Hematopoietic multipotent progenitor cell treated with erythropoietin and hydrocortisone succinate and interleukin-3 and kit ligand, for 6 days (in vitro differentiated cells): ENCODE data around the gene DMWD.

Experiments used
- DNase-seq: peaks from one replicate; pipeline ENCODE4 v3.0.0-alpha.2; 2015

Gene DMWD, protein sequence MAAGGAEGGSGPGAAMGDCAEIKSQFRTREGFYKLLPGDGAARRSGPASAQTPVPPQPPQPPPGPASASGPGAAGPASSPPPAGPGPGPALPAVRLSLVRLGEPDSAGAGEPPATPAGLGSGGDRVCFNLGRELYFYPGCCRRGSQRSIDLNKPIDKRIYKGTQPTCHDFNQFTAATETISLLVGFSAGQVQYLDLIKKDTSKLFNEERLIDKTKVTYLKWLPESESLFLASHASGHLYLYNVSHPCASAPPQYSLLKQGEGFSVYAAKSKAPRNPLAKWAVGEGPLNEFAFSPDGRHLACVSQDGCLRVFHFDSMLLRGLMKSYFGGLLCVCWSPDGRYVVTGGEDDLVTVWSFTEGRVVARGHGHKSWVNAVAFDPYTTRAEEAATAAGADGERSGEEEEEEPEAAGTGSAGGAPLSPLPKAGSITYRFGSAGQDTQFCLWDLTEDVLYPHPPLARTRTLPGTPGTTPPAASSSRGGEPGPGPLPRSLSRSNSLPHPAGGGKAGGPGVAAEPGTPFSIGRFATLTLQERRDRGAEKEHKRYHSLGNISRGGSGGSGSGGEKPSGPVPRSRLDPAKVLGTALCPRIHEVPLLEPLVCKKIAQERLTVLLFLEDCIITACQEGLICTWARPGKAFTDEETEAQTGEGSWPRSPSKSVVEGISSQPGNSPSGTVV

DNA sequence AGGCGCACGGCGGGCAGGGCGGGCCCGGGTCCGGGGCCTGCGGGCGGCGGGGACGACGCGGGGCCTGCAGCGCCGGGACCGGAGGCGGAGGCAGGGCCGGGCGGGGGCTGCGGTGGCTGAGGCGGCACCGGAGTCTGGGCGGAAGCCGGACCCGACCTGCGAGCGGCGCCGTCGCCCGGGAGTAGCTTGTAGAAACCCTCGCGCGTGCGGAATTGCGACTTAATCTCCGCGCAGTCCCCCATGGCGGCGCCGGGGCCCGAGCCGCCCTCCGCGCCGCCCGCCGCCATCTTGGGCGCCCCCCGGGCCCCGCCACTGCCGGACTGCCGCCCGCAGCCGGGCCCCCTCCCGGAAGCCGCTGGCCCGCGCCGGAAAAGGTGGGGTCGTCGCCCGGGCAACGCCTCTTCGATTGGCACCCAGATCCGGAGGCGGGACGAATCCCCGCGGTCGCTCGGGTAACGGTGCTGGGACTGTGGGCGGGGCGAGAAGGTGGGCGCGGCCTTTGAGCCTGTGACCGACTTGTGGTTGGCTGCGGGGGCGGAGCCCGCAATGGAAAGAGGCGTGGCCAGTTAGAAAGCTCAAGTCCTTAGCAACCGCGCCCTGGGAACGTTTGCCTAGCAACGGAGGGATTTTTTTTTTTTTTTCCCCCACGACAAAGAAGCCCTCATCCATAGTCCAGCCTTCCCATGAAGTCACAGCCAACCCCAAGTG, at the start of gene DMWD:
TSS of gene DMWD (minus strand) at position 376 of the 708 bp plus-strand sequence. CDS start at position 287, 89 bp downstream.
- peak; percentile 100 for DNase-seq

DNA sequence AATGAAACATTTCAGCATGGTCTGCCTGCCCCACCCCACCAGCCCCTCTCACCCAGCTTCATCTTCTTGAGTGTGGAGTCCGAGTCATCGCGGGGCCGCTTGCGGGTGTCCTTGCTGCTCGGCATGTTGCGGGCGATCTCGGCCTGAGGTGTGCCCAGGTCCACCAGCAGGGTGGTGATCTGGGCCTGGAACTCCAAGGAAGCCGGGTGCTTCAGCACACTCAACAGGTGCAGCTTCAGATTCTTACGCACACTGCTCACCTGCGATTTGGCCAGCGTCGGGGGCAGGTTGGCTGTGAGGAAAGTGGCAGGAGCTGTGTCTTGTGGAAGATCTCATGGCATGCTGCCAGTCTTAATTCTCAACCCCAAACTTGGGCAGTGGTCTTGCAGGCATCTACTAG, 49.6 kb upstream of the DMWD start:
- no peak for DNase-seq

DNA sequence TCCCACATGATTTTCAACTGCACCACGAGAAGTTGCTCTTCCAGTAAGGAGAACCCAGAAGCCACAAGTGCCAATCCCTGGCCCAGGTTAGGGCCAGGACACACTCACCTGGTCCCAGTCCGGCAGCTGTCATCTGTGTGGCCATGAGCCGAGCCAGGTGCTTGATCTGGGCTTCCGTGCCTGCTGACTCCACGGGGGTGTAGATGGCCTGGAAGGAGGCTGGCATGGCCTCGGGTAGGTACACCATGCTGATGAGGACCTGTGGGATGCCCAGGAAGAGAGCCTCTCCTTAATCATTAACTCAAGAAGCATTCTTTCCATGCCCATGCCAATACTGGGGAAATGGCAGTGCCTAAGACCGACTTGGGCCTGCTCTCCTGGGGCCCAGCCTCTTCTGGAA, 42.3 kb upstream of the DMWD start:
- no peak for DNase-seq

DNA sequence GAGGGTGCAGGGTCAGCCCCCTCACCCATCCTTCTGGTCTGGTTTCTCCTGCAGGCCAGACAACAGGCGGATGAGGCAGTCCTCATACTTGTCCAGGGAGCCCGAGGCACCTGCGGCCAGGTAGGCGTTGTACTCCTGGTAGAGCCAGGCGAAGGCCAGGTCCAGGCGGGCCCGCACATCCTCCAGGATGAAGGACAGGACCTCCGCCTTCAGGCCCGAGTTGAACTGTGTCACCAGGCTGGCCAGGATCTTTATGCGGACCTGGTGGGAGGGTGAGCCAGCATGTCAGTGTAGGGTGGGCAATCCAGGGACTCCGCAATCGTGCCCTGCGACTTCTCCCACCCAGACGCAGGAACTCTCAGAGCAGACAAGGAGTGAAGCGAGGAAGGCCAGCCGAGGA, 36.3 kb upstream of the DMWD start:
- no peak for DNase-seq

DNA sequence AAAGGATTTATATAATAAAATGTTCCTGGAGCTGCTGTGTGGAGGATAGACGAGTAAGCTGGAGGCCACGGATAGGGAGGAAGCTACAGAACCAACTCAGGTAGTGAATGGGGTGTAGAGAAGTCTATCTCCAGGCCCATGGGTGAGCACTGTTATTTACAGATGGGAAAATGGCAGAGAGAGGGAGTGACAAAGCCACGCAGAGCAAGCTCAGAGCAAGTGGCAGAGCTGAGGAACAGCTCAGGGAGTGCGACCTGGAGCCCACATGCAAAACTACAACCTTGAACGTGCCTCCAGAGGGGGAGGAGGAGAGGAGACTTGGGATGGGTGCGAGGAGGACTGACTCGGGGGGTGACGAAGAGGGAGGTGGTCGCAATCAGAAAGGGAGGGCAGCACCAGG, 35.9 kb upstream of the DMWD start:
- DNase-seq = no peak

DNA sequence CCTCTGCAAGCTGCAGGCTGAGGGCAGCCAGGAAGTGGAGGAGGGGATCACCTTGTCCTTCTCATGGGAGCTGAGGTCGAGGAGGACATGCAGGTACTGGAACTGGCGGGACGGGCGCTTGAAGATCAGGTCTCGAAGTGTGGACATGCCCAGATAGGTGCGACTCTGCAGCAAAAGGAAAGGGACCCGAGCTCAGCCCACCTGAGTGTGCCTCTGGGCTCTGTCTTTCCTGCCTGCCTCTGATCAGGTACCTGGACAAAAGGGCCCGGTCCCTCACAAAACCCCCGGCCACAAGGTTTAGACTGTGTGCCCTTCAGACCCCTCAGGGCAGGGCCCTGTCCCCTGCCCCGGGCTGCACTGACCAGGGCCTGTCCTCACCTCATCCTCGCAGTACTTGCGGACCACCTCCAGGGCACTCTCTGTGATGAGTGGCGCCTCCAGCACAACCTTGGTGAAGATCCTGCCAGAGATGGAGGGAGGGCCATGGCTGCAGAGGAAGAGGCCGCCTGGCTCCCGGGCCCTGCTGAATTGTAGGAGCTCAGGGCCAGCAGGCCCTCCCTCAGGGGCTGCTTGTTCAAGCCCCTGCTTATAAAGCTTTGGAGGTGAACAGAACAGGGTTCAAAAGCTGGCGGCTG, 34.9 kb upstream of the DMWD start:
- no peak for DNase-seq

DNA sequence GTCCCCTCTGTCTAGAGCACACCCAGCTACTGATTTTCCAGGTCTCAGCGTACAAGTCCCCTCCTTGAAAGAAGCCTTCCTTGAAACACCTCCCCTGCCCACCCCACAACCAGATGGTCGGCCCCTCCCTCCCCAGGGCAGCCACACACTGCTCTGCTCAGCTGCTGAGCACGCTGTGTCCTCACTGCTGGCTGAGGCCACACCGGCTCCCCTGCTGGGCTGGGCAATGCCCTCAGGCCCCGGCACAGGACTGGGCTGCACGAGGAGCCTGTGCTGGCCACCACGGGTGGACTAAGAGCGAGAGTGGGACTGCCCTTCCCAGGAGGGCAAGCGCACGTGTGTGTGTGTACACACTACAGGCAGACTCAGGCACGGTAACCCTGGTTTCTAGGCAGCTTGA, 34.3 kb upstream of the DMWD start:
- DNase-seq = no peak

DNA sequence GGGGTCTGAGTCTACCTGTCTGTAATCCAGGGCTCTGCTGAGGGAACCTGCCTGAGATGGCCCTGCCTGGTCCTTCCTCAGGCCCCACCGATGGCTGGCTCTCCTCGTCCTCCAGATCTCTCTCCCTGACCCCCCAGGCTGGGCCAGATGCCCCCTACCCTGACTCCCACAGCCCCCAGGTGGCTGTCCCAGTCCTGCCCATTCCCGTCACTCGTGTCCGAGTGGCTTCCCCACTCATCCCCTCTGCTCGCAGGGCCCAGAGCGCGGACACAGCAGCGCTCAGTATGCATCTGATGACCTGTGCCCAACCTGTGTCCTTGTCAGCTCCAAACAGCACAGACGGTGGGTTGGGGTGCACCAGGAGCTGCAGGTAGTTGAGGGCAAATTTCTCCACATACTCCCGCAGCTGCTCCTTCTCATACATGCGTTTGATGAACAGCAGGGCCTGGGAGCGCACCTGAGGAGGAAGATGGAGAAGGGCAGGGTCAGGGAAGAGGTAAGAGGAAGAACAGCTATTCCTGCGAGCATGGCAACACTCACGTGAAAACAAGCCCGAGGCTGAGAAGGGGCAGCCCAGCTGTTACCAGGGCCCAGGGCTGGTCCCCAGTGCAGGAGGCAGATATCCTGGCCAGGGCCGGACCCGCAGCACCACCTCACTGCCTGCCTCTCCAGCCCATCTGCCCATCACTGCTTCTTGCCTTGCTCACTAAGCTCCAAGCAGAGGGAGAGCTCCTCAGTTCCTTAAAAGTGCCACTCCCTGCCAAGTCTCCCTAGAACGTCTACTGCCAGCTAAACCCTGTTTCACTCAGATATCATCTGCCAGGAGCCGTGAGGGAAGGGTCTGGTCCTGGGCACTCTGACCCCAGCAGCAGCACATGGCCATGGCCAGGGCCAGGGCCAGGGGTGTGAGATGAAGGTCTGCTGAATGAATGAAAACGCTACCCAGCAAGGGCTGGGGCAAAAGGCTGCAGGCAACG, 33.6 kb upstream of the DMWD start:
- no peak for DNase-seq

DNA sequence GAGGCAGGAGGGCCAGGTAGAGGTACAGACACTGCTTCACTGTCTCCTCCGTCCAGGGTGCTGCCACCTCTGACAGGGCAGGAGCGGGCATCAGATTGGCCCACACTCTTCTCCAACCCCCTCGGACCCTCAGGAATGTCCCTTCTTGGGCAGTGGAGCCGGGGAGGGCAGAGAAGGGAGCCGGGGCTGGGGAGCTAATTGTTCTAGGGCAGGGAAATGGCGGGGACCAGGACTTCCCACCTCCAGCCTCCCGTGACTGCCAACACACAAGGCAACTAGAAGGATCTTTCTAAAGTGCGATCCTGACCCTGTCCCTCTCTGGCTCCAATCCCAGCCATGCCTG, 32.6 kb upstream of the DMWD start:
- DNase-seq = no peak

DNA sequence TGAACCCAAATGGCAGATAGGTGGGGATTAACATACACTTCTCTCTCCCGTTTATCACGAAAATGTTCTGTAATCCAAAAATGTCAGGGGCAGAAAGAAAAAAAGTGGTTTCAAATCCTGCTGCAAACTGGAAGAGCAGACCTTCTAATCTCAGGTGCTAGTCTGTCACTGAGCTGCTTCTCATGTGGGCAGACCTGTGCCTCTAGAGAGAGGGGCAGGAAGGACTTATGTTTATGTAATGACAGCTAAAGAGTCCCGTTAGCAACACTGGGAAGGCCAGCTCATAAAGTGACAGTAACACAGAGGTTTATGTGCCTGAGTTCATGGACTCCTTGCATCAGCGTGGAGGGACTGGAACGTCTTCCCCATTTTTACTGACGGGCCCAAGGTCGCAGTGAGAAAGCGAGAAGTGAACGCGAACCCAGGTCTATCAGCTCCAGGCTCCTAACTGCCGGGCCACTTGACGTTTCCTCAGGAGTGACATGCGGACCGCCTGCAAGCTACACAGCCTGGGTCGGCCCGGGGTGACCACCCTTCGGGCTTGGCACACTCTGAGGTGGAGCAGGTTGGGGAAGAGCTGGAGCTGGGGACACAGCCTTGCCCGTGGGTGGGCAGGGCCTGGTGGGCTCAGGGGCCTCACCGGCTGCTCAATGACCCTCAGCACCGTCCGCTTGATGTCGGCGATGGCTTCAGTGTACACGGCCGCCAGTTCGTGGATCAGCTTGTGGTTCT, 32.1 kb upstream of the DMWD start:
- DNase-seq = no peak

DNA sequence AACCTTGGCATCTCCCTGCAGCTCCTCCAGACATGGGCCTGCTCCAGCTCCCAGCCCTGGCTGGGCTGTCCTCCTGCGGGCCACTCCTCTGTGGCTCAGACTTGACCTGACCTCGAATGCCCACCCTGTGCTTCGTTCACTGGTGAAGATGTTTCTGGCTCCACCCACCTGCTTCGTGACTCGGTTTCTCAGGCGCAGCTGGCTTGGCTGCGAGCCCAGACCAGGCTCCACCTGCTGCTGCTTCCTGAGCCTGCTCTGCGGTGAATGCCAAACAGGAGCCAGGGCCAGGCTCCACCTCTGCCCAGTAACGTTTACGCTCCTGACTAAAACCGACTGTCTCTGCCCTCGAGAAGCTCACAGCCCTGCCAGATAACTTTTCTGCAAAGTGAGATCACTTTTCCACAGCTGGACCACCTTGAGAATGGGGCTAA, 31.4 kb upstream of the DMWD start:
- no peak for DNase-seq

DNA sequence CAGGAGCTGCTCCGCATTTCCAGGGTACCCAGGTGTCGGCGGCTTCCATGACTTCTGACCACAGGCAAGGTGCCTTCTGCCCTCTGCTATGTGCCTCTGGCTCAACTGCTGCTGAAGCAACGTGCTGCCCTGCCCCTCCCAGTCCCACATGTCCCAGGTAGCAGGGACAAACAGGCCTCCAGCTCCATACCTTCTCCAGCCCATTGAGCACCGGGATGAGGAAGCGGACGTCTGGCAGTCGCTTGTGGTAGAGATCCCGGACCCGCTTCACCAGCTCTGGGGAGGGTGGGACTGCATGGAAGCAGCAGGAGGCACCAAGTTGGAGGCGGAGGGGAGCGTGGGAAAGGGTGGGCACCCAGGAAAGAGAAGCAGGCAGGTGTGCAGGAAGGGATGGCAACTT, 30.5 kb upstream of the DMWD start:
- DNase-seq = no peak

DNA sequence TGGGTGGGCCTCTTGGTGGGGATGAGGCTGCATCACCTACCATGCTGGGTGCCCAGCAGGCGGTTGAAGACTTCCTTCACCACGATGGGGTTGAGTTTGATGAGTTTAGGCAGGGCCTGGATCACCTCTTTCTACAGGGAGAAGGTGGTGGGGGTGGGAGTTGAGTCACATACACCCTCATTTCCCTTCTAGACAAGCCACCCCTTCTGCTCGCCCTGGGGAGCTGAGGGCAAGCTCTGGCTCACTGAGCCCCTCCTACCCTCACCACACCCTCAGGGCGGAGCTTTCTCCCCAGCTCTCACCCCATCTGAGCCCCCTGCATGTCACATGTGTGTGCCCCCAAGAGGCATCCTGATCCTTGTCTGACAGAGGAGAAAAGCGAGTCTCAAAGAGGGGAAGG, 30.1 kb upstream of the DMWD start:
- no peak for DNase-seq

DNA sequence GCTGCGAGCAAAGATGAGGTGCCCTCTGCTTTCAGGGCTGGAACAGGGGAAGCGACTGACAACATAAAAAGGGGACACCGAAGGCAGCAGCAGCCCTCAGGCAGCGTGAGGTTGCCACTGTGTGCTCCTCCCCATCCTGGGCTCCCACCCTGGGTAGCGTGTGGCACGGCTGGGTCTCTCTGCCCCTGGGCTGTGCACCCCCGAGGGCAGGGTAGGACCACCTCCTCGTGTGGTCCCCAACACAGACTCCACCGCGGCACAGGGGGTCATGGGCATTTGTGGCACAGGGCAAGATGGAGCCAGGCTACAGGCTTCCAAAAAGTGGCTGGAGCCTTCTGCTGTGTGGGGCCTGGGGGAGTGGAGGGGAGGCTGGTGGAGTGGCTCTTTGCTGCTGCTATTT, 28.9 kb upstream of the DMWD start:
- no peak for DNase-seq

DNA sequence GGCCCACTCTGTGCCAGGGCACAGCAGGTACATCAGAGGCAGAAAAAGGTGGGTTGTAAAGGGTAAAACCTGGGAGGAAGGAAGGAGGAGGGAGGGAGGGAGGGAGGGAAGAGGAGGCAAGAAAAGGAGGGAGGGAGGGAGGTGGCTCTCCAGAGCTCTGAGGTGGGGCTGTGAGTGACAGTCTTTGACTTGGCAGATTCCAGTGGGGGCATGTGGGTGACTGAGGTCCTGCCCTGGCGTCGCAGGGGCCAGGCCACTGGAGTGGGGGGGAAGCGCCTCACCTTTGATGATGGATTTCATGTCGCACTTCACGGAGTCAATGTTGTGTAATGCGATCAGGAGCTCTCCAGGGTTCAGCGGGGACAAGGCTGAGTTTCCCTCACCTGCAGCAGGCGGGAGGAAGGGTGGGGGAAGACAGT, 28.5 kb upstream of the DMWD start:
- DNase-seq = no peak

DNA sequence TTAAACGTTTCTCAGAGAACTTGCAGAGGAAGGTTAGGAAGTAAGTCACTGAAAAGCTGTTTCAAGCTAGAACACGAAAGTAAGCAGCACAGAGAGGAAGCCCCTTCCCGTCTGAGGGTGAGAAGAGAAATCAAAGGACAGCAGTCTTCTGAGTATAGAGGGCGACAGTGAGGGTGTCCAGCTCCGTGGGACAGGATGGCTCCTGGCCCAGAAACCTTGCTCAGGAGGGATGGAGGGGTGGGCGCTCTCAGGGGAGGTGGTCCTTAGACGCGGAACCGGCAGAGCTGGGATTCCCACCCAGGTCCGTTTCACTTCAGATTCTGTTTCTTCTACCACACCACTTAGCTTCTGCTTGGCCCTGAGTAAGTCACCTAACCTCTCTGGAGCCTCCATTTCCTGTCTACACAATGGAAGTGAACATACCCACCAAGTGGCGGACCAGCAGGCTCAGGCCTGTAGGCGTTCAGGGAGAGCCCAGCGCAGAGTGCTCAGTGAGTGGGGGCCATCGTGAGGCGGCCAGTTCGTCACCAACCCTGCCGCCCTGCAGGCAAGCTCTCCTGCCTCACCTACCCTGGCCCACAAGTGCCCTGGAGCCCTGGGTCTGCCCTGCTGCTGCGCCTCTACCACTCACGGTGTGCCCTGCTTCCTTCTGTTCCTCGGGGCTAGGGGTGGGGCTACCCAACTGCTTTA, 27.9 kb upstream of the DMWD start:
- no peak for DNase-seq

DNA sequence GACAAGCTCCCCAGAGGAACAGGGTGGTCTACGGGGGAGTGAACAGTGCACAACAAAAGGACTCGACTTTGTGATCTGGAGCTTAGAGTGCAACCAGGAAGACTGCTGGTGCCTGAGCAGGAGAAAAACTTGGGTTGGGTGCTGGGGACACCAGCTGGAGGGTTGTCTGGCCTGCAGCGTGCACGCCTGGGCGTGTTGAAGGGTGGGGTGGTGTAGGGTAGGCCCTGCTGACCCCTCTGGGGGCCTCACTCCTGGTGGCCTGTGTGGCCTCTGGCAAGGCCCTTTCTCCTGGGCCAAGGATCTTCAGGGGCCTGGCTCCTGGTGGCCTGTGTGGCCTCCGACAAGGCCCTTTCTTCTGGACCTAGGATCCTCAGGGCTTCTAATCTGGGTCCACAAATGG, 27.1 kb upstream of the DMWD start:
- no peak for DNase-seq

DNA sequence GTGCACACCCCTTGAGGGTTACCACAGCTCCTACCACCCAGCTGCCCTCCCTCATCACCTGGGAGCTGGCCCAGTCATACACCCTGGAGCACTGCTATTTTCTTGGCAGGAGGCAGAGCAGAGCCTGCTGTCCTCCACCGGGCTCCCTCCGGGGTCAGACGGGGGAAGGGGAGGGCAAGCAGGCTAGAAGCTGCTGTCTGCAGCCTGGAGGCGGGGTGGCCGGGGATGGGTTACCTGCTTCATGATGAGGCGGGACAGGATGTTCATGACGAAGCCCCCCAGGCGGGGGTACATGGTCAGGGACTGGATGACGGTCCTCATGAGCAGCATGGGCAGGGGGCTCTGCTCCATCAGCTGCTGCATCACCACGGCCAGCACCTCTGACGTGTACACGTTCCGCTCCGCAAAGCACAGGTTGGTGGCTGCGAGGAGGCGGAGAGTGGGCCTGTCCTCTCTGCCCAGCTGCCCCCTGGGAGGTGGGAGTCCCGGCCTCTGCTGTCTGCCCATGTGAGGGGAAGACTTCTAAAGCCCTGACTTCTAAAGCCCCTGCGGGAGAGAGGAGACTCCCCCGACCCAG, 25.2 kb upstream of the DMWD start:
- no peak for DNase-seq

DNA sequence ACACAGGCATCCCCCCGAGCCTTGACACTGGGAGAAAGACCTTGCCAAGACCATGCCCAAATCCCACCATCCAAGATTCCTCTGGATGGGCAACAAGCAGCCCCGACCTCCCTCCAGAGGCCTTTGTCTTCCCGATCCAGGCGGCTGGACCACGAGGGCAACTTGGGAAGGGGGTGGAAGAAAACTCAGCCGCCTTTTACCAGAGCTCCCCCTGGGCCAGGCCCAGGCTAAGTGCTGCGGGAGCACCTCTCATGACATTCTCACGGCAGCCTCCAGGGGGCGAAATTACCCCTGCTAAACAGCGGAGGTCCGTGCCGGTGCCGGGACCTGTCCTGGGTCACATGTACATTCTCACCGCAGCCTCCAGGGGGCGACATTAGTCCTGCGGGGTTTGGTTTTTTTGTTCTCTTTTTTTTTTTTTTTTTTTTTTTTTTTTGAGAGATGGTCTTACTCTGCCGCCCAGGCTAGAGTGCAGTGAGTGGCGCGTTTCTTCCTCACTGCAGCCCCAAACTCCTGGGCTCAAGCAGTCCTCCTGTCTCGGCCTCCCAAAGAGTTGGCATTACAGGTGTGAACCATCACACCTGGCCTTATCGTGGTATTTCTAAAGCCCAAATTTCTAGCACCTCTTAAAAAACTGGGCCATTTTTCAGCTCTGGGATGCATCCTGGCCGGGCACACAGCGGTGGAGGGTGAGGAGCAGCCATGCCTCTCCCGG, 24.5 kb upstream of the DMWD start:
- peak; percentile 97 for DNase-seq
